BJ (cell line): ENCODE results near the gene MDM2. TPM values are rescaled to one million over a fixed set of nuclear protein-coding genes. Genes with fewer than 3 reads are reported as not detected.
A peak's percentile ranks its signal among the peaks of the same experiment; 100 is the strongest.

Source experiments
- CTCF ChIA-PET: fragments of 350-600 bp; formaldehyde crosslinking; extraction: SDS; loops from one replicate; lab custom pipeline; 2021; ENCODE audit warnings: antibody characterized with exemption, inconsistent platforms; lab: Yijun Ruan, JAX
- POLR2A ChIA-PET: fragments of 300-600 bp; sonication (Branson Sonifier 250); formaldehyde crosslinking; extraction: SDS; loops from one replicate; lab custom pipeline; 2021; ENCODE audit warnings: antibody characterized with exemption; lab: Charles Lee
- DNase-seq: peaks from one replicate; pipeline ENCODE4 v3.0.0-alpha.2; 2011; ENCODE audit warnings: low read depth
- H3K27me3 ChIP-seq: 2 replicates; pipeline ENCODE4 v1.6.0; 2011; ENCODE audit warnings: low read length; ENCODE audit not compliant: control insufficient read depth, insufficient read depth
- H3K36me3 ChIP-seq: 2 replicates; pipeline ENCODE4 v1.5.1; 2011; ENCODE audit warnings: low read length; ENCODE audit not compliant: control insufficient read depth, insufficient read depth
- H3K4me3 ChIP-seq: 2 replicates; pipeline ENCODE4 v1.5.1; 2011; ENCODE audit warnings: low read depth, mild to moderate bottlenecking, control low read depth, low read length
- polyA plus RNA-seq: library from polyadenylated mRNA; depleted of rRNA; stranded (reverse); fragments of >200 nt; gene quantifications from 2 replicates; pipeline ENCODE4 v1.2.3, GENCODE V29; 2011
- TF ChIP-seq, protein P1 (sequence below): IDR thresholded peaks from 2 replicates; pipeline ENCODE4 v1.5.1; 2011; ENCODE audit warnings: low read depth, mild to moderate bottlenecking, control low read depth, inconsistent platforms, low read length, moderate library complexity; ENCODE audit not compliant: insufficient read depth

MDM2 gene
- polyA plus RNA-seq, 1 experiment = 15.1 TPM

DNA sequence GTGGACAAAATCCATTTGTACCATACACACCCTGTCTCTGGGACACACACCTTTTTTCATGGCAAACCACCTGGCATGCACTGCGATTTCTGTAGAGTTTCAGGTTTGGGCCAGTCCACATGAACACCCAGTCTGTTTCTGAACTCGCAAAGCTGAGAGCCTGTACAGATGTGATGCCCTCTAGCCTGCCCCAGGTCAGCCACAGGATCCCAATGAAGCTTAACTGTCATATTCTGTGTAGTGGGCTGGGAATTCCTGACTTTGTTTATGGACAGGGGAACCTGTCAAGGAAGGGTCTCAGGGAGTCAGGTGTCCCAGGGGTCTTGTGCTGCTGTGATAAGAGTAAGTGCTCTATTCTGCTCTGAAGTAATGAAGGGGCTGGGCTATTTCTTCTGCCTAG is 85.2 kb downstream of the MDM2 start:
- no peaks in the 10 kb centered on the region for H3K36me3 ChIP-seq
- TF ChIP-seq, protein P1, sequence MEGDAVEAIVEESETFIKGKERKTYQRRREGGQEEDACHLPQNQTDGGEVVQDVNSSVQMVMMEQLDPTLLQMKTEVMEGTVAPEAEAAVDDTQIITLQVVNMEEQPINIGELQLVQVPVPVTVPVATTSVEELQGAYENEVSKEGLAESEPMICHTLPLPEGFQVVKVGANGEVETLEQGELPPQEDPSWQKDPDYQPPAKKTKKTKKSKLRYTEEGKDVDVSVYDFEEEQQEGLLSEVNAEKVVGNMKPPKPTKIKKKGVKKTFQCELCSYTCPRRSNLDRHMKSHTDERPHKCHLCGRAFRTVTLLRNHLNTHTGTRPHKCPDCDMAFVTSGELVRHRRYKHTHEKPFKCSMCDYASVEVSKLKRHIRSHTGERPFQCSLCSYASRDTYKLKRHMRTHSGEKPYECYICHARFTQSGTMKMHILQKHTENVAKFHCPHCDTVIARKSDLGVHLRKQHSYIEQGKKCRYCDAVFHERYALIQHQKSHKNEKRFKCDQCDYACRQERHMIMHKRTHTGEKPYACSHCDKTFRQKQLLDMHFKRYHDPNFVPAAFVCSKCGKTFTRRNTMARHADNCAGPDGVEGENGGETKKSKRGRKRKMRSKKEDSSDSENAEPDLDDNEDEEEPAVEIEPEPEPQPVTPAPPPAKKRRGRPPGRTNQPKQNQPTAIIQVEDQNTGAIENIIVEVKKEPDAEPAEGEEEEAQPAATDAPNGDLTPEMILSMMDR = no peak
- POLR2A ChIA-PET = no interaction called here
- DNase-seq = no peak
- no peak overlapping the region for H3K4me3 ChIP-seq
- no peaks in the 10 kb centered on the region for H3K27me3 ChIP-seq
- CTCF ChIA-PET = interaction anchor here (0.8 kb wide), 1 partner anchor 63 kb away, joined by 3 read pairs; no protein-coding TSS in a partner anchor

DNA sequence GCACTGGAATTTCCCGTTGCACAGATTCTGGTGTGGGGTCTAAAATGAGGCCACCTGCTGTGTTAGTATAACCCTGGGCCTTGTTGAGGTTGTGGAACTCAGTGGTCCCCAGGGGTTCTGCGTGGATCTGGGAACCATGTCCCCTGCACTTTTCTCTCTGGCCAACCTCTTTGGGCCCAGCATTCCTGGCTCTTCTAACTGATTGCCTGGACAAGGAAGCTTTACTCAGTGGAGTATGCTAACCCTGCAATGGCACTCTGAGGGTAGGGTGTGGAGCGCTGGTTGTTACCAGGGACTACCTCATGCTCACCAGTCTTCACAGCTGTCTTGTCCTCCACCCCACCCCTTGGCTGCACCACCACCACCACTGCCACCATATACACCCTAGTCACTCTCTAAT is 85.8 kb downstream of the MDM2 start:
- ChIA-PET POLR2A (no interaction called here), CTCF (no interaction called here)
- TF ChIP-seq, protein P1 = no peak
- Histone ChIP-seq H3K36me3 (no peaks in the 10 kb centered on the region), H3K4me3 (no peak overlapping the region), H3K27me3 (no peaks in the 10 kb centered on the region)
- DNase-seq = no peak

DNA sequence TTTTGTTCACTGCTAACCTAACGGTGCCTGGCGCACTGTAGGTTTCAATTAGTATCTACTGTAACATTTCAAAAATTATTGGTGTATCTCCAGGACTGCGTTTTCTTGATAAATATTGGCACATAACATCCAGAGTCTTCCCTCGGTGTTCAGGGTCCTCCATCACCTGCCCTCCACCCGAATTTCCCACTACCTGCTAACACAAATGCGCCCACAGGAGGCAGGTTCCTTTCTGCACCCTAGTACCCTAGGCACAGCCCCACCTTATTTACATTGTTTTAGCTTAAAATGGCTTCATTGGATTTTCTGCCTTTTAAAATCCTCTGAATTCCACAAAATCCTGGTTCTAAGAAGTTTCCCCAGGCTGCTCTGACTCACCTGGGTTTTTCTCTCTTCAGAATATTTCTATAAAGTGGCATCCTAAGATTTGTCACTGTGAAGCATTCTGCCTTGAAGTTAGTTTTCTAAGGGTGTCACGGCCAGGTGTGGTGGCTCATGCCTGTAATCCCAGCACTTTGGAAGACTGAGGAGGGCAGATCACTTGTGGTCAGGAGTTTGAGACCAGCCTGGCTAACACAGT is 86.4 kb downstream of the MDM2 start:
- H3K27me3 ChIP-seq = no peaks in the 10 kb centered on the region
- TF ChIP-seq, protein P1 = no peak

DNA sequence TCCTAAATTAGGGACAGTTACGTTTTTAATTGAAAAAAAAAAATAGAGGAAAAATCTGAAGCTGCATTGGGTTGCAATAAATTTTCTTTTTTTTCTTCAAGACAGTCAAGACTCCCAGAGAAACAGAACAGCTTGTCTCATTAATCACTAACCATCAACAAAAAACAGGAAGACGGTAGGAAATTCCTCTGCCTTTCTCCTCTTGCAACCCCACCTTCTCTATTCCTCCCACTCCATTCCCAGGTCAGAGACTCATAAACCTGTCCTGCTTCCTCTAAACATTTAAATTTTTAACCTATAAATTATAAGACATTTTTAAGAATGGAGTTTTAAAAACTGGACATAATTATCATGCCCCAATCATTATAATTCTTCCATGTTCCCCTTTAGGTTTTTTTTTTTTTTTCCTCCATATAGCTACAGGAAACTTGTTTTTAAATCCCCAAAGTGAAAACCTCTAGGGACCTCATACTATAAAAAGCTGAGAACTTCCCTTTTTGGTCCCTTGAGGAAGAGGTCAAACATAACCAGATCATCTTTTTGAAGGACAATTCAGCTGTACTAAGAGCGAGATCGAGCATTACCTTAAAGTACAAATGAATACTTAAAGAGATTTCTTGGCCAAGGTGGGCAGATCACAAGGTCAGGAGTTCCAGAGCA is 89.0 kb downstream of the MDM2 start:
- TF ChIP-seq, protein P1 = no peak
- ChIA-PET POLR2A (no interaction called here), CTCF (interaction anchor here (0.5 to 1.2 kb wide), 3 partner anchors 9 to 172 kb away, joined by 3 read pairs; partner anchors contain the start of gene MDM2)
- Histone ChIP-seq H3K36me3 (no peaks in the 10 kb centered on the region), H3K4me3 (no peak overlapping the region), H3K27me3 (no peaks in the 10 kb centered on the region)
- DNase-seq = no peak

More for the DNA sequence above, 86.4 kb downstream of the MDM2 start:
- no peak for DNase-seq
- ChIA-PET CTCF (no interaction called here), POLR2A (no interaction called here)
- Histone ChIP-seq H3K4me3 (no peak overlapping the region), H3K36me3 (no peaks in the 10 kb centered on the region)

DNA sequence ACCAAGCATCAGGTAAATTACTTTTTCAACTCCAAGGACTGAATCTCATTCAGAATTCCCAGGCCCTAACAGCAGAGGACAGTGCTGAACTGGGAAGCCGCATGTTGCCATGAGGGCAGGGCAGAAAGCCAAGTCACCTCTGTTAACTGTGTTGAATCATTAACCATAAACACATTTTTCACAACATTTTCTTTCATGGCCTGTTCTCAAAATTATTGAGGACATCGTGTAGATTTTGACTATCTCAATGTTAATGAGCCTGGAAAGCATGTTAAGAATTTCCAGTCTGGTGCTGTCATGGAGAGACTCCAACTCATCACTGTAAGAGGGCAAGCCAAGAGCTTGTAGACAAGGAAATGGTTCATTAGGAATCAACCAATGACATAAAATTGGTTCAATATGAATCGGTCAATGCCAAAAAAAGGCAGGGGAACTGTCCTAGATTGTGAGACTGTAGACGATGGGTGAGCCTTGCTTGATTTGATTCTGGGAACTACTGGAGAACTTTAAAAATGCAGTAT is 91.3 kb downstream of the MDM2 start:
- TF ChIP-seq, protein P1 = peak; percentile 77
- ChIA-PET POLR2A (no interaction called here), CTCF (interaction anchor here (0.6 to 1.5 kb wide), 5 partner anchors 11 to 171 kb away, joined by 3 to 4 read pairs (median 3); no protein-coding TSS in a partner anchor)
- no peak overlapping the region for H3K4me3 ChIP-seq
- no peaks in the 10 kb centered on the region for H3K36me3 ChIP-seq
- peak; percentile 74 for DNase-seq
- no peaks in the 10 kb centered on the region for H3K27me3 ChIP-seq
